GM19463 (cell line): ENCODE measurements around the gene TYK2.
"Not testable (repeated sequence)": the region's sequence is repeated elsewhere in the genome, so short reads cannot be mapped to it uniquely, and the experiment has no call there.

ENCODE experiments used
- ATAC-seq: cut with Tn5 transposase; IDR thresholded peaks from one replicate; pipeline ENCODE4 v1.9.1; 2021; ENCODE audit warnings: mild to moderate bottlenecking, moderate library complexity; ENCODE audit not compliant: unreplicated experiment

TYK2 gene

DNA sequence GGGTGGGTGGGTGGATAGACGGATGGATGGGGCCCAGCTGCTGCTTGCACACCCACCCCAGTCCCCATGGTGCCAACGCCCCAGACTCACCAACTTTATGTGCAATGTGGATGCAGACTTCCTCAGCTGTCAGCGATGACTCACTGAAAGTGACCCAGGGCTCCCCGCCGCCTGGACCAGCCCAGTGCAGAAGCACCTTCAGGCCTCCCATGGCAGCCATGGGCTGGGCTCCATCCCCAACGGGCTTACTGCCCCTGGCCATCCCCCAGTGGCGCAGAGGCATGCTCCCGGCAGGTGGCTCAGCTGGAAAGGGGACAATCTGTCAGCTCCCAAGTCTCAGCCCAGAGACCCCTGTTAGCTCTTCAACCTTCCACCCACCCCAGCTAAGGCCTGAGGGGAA is 2.2 kb downstream of the TYK2 start:
- no peak for ATAC-seq

DNA sequence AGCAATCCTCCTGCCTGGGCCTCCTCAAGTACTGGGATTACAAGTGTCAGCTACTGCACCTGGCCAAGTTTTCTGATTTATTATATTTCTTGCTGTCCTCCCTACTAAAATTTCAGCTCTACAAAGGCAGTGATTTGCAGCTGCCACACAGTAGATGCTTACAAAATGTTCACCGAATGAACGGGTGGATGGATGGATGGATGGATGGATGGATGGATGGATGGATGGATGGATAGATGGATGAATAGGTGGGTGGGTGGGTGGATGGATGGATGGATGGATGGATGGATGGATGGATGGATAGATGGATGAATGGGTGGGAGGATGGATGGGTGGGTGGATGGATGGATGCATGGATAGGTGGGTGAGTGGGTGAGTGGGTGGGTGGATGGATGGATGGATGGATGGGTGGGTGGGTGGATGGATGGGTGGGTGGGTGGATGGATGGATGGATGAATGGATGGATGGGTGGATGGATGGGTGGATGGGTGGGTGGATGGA is 3.2 kb downstream of the TYK2 start:
- ATAC-seq = not testable (repeated sequence)

DNA sequence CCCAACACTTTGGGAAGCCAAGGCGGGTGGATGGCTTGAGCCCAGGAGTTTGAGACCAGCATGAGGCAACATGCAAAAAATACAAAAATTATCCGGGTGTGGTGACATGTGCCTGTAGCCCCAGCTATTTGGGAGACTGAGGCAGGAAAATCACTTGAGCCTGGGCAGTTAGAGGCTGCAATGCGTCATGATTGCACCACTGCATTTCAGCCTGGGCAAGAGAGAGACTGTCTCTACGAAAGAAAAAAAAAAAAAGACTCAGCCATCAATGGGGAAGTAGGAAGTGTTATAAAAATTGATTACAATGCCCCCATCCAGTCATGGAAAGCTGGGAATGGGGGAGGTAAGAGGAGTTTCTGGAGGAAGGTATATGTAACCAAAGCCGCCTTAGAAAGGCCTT is 5.4 kb downstream of the TYK2 start:
- ATAC-seq = no peak

DNA sequence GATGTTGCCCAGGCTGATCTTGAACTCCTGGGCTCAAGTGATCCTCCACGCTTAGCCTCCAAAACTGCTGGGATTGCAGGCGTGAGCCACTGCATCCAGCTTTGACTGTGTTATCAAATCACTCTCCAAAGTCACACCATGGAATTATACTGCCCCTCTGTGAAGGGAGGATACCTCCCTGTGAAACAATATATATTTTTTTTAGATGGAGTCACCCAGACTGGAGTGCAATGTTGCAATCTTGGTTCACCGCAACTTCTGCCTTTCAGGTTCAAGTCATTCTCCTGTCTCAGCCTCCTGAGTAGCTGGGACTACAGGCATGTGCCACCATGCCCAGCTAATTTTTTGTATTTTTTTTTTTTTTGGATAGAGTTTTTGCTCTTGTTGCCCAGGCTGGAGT is 7.7 kb downstream of the TYK2 start:
- no peak for ATAC-seq

DNA sequence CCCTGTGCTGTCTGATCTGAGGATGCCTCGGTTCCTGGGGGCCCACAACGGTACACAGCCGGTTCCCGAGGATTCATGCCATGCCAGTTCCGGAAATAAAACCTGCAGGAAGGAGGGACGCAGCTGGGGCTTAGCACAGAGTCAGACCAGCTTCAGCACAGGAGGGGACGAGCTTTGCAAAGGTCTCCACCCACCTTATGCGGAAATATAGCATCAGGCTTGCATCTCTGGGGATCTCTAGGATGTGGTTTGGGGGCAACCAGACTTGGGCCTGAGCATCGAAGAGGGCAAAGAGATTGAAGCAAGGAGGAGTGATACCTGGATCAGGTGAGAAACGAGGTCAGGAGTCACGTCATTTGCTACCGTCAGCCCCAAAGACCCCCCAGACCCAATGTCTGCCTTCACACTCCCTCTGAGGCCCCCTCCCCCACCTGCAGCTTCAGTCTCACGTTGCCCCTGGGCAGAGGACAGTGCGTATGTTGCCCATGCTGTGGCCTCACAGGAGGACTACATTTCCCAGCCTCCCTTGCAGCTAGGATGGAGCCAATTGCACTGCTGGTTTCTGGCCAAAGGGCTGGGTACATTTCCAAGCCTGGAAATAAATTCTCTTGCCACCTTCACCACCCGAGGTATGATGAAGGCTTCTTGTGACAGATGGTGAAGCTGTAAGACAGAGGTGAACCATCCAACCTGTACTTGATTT is 12.1 kb downstream of the TYK2 start:
- ATAC-seq = no peak

DNA sequence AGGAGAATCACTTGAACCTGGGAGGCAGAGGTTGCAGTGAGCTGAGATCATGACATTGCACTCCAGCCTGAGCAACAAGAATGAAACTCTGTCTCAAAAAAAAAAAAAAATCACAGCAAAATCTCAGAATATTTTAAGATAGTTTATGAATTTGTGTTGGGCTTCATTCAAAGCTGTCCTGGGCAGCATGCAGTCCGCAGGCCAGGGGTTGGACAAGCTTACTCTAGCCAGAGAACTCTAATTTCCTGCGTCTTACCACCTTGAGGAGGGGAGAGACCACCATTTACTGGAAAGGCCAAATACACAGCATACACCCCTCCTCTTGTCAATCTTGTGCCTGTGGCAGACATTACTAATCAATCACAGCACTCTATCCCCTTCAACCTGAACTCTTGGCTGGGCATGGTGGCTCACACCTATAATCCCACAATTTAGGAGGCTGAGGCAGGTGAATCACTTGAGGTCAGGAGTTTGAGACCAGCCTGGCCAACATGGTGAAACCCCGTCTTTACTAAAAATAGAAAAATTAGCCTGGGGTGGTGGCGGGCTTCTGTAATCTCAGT is 13.3 kb downstream of the TYK2 start:
- not testable (repeated sequence) for ATAC-seq

DNA sequence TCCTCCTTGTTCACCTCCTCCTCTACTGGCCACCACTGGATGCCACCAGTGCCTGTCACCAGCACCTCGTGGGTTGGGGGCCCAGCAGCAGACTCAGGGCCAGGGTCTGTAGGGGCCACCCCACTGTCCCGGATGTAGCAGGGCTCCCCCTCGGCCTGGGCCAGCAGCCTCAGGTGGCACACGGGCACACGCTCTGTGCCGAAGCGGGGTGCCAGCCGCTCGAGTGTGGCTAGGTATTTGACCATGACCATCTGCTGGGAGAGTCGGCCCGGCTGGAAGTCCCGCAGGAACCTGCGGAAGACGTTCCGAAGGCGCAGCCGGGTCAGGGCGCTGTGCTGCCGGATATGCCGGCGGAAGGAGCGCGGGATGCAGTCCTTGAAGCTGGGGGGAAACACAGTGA is 14.9 kb downstream of the TYK2 start:
- ATAC-seq = no peak

DNA sequence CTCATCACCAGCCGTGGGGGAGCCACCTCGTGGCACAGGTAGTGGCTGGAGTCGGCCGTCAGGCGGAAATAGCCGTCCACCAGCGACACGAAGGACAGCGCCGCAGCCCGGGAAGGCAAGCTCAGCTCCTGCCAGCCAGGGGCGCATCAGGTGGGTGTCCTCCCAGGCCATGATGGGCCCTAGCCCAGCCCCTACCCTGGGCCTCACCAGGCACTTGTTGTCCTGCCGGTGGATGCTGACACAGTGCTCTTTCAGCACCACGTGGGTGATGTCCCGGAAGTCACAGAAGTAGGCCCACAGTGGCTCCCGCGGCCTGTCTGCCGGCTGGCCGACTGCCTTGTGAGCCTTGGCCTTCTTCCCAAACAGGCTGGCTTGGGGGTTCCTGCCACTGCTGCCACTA is 15.7 kb downstream of the TYK2 start:
- no peak for ATAC-seq

DNA sequence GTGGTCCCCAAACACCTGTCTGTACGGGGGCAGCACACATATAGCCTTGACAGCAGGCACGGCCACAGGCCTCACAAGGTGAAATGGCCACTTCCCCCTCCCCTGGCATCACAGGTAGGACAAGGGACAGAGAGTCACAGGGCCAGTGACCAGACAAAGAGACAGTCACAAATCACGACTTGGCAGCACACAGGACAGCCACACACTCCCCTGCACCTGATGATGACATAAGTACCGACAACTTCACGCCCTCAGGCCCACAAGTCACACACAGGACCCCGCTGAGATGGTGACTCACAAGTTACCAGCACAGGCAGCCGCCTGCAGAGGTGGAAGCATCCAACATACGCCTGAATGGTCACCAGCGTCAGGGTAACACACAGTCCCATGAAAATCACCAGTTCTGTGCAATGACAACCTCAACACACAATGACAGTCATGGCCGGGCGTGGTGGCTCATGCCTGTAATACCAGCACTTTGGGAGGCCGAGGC is 16.5 kb downstream of the TYK2 start:
- ATAC-seq = no peak

DNA sequence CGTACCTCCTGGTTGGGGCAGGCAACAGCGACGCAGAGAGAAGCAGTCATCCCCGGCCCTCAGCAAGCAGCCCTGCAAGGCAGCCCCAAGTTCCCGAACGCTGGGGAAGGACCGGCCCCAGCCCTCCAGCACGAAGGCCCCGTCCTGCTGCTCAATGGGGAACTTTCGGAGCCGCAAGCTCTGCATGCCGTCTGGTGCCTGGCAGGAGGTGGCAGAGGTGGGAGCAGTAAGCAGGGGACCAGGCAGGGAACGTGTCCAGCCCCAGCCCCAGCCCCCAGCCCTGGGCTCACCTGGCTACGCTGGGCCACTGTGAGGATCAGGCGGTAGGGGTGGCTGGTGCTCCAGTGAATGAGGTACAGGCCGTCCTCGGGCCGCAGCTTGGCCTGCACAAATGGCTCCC is 18.1 kb downstream of the TYK2 start:
- no peak for ATAC-seq

DNA sequence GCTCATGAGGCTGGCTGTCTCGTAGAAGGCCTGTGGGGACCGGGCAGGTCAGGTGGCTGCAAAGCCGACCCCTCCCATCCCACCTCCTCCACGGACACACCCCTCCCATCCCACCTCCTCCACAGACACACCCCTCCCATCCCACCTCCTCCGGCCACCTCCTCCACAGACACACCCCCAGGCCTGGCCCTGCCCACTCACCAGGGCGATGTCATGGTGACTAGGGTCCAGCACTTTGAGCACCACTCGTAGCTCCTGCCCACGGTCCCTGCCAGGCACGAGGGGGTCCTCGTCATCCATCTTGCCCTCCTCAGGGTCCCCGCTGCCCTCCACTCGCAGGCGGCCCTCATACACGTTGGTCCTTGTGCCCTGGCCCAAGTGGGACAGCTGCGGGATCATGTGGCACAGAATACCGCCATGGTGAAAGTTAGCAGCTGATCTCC is 18.8 kb downstream of the TYK2 start:
- no peak for ATAC-seq

DNA sequence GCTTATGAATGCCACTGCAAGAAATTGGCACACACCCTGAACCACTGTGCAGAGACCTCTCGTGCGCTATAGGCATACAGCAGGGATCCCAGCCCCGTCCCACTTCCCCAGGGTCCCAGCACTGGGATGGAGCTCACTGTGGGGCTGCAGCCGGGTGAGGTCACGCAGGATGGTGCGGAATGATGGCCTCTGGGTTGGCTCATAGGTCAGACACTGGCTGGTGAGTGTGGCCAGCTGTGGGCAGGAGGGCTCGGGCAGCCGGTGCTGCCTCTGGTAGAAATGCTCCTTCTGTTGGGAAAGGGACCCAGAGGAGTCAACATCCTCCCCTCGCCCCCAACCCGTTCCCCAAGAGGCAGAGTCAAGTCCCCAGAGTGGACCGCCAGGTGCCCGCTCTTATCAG is 23.9 kb downstream of the TYK2 start:
- no peak for ATAC-seq

DNA sequence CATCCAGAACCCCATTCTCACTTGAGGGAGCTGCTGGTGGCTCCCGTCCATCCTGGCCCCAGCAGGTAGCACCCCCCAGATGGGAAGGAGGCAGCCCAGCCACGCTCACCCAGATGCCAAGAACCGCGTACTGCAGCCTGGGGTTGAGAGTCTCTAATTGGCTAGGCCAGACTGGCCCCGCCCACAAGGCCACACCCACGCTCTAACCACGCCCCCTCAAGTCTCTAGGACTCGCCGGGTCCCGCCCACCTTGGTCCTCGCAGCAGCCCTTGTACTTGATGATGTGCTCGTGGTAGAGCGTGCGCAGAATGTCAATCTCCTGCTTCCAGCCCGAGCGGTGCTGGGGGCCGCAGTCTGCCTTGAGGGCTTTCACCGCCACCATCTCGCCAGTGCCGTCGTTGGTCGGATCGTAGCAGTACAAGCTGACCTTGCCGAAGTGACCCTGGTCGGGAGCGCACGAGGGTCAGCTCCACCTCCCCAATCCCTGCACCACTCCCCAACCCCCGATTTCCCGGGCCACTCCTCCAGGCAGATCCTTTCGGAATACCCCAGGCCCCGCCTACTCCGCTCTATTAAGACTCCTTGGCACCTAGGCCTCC is 26.5 kb downstream of the TYK2 start:
- ATAC-seq = no peak

DNA sequence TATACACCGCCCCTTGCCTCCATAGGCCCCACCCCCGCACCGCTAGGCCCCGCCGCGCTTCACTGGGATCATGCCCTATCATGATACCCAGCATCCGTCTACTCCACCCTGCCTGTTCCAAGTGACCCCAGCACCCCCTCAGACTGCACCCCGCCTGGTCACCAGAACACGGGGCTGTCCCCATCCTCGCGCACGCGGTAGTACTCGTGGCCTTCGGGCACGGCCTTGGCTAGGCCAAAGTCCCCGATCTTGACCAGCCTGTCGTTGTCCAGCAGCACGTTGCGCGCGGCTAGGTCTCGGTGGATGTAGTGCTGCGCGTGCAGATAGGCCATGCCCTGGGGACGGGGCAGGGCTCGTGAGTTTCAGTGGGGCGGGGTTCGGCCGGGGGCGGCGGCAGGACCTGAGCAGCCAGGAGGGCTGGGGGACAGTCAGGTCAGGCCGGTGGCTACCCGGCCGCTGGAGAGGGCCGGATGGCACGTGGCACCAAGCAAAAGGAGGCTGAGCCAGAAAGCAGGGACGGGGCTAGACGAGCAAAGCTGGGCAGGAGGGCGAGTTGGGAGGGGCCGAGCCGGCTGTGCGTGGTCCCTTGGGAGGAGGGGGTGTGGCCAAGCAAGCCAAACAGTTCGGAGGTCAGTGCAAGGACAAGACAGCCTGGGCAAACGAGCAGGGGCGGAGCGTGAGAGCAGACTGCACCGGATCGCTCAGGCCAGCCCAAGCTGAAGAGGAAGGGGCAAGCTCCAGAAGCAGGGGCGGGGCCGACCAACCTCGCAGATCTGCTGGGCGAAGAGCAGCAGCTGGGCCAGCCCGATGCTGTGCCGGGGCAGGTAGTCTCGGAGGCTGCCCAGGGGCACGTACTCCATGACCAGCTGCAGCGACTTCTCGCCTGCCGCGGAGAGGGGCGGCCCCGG is 27.4 kb downstream of the TYK2 start:
- no peak for ATAC-seq

DNA sequence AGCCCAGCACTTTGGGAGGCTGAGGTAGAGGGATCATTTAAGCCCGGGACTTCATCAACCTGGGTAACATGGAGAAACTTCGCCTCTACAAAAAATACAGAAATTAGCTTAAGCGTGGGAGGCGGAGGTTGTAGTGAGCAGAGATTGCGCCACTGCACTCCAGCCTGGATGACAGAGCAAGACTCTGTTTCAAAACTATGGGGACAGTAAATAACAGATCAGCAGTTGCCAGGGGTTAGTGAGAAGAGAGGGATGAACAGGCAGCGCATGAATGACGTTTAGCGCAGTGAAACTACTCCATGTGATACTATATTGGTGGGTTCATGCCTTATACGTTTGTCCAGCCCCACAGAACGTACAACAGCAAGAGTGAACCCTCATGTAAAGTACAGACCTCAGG is 33.9 kb downstream of the TYK2 start:
- no peak for ATAC-seq

DNA sequence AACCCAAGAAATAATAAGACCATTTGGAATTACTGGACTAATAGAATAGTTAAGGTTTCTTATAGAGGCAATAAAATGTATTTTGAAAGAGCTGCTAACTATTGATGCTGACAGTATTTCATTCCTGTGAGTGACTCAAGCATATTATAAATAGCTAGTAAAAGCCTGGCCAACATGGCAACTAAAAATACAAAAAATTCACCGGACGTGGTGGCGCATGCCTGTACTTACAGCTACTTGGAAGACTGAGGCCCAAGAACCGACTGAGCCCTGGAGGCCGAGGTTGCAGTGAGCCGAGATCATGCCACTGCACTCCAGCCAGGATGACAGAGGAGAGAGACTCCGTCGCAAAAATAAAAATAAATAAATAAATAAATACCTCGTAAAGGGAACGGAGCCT is 35.6 kb downstream of the TYK2 start:
- ATAC-seq = no peak

DNA sequence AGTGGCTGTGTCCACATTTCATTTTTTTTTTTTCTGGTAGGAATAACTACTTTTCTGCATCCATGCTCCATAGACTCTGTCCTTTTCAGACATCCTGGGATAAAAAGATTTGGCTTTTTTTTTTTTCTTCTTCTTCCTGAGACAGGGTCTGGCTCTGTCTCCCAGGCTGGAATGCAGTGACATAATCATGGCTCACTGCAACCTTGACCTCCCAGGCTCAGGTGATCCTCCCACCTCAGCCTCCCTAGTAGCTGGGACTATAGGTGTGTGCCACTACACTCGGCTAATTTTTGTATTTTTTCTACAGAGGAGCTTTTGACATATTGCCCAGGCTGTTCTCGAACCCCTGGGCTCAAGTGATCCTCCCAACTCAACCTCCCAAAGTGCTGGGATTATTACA is 36.9 kb downstream of the TYK2 start:
- no peak for ATAC-seq

DNA sequence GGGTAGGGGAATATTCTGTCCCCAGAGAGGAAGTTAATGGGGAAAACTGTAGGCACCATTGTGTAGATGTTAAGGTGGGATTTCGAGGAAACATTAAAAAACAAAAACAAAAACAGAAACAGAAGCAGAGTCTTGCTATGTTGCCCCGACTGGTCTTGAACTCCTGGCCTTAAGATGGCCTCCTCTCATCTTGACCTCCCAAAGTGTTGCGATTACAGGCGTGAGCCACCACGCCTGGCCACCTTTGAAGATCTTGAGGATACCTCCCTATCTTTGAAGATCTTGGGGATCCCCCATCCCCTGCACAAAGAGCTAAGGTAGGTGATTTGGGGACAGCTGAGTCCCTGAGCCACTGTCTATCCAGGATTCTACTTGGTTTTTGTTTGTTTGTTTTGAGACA is 40.4 kb downstream of the TYK2 start:
- no peak for ATAC-seq

DNA sequence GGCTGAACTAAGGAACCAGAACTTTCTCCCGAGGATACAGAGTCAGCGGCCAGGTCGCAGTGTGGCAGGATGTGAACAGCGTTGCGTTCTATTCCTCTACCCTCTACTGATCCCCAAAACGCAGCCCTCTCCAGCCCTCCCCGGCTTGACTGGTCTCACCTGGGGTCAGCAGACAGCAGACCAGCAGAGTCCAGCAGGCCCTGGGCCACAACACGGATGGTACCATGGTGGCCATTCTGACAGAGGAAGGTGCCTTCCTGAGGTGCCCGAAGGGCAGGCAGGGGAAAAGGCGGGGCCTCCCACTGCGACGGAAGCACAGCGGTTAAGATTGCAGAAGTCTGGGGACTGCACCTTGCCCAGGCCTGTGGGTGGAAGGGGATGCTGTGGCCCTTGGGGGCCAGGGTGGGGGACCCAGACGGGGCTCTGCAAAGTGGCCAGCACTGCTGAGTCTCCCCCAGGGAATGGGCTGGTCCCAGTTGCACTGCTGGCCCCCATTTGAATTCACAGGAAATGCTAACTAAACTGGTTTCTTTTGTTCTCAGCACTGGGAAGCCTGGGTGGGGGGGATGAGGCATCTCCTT is 40.9 kb downstream of the TYK2 start, which contains the start of gene ICAM3:
ICAM3 (minus strand) TSS at position 245 of the 581 bp plus-strand sequence; CDS start at position 235, 10 bp downstream.
- ATAC-seq = no peak

DNA sequence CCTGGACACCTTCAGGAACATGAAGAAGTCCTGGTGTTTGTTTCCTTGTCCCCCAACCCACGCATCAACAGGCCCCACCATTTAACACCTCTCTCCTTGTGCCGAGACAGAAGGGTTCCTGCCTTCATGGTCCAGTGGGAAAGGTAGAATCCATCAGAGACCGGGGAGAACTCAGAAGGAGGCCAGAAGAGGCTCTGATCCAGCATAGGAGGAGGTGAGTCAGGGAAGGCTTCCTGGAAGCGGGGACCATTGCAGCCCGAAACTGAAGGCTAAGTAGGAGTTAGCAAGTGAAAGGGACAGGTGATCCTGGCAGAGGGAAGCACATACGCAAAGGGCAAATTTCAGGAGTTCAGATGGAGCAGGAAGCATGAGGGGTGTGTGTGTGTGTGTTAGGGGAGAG is 41.4 kb downstream of the TYK2 start:
- no peak for ATAC-seq

DNA sequence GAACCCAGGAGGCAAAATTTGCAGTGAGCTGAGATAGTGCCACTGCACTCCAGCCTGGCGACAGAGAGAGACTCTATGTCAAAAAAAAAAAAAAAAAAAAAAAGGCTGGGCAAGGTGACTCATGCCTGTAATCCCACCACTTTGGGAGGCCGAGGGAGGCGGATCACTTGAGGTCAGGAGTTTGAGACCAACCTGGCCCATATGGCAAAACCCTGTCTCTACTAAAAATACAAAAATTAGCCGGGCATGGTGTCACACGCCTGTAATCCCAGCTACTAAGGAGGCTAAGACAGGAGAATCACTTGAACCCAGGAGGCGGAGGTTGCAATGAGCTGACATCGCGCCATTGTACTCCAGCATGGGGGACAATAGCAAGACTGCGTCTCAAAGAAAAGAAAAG is 43.6 kb downstream of the TYK2 start:
- not testable (repeated sequence) for ATAC-seq
